ENCODE results near the gene CAPN10.
A peak's percentile ranks its signal among the peaks of the same experiment; 100 is the strongest.

Gene CAPN10

DNA sequence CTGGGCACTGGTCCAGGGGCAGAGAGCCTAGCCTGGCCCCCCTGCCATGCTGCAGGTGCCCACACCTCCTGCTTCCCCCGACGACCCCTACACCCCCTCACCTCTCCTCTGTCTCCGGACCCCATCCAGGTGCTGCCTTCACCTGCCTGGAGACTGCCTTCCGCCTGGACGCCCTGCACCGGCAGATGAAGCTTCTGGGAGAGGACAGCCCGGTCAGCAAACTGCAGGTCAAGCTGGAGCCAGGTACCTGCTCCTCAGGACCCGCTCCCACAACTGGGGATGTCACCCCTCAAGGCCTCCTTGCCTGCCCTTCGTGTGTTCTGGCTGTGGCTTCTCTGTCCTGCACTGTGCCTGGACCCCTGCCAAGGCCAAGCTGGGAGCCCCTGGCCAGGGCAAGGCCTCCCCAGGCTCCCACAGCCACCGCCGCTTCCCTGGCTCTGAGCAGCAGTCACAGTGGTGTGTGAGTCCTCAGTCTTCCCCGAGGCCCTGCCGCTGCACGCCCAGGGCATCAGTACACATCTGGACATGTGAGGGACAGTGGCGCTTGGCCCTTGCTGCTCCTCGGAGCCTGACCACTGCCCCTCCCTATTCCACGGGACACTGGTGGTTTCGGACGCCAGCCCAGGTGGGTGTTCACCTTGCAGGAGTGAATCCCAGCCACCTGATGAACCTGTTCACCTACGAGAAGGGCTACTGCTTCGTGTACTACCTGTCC lies 12.0 kb upstream of the CAPN10 start:
- DNase-seq (ENCODE audit: low read depth in 2 of 2), result no peak

DNA sequence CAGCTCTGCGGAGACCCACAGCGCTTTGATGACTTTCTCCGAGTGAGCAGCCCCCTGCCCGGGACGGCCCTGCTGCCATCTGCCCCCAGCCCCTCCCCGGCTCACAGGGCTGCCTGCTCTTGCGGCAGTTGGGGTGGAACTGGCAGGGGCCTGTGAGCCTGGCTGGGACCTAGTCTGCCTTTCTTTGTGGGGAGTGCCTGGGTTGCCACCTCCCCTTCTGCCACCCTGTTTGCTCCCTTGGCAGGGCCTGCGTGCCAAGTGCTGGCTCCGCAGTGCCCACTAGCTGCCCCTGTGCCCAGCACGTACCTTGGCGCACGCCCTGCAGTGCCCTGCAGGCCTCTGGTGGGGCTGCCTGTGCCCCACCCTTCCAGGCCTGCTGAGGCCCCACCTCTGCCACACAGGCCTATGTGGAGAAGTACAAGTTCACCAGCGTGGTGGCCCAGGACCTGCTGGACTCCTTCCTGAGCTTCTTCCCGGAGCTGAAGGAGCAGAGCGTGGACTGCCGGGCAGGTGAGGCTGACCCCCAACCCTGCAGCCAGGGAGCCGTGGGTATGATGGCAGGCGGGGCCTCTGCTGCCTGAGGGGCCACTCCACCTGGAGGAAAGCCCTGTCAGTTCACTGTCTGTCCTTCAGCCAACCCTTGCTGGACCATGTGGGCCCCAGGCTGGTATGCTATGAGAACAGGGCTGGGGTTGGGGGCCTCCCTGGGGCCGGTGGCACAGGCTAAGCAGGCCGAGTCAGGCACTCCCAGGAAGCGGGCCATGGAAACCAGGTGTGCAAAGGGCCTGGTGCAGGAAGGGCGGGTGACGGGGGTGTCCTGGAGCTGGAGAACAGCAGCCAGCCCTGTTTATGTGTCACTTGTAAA lies 11.2 kb upstream of the CAPN10 start:
- DNase-seq (ENCODE audit: low read depth in 2 of 2), result no peak

GRCh38 chr2:240576036-240576435 lies 10.5 kb upstream of the CAPN10 start:
- DNase-seq (ENCODE audit: low read depth in 2 of 2), result no peak

- no peak for DNase-seq (ENCODE audit: low read depth in 2 of 2)
These were observed 9.9 kb upstream of the CAPN10 start for GRCh38 chr2:240576436-240577205.

DNA sequence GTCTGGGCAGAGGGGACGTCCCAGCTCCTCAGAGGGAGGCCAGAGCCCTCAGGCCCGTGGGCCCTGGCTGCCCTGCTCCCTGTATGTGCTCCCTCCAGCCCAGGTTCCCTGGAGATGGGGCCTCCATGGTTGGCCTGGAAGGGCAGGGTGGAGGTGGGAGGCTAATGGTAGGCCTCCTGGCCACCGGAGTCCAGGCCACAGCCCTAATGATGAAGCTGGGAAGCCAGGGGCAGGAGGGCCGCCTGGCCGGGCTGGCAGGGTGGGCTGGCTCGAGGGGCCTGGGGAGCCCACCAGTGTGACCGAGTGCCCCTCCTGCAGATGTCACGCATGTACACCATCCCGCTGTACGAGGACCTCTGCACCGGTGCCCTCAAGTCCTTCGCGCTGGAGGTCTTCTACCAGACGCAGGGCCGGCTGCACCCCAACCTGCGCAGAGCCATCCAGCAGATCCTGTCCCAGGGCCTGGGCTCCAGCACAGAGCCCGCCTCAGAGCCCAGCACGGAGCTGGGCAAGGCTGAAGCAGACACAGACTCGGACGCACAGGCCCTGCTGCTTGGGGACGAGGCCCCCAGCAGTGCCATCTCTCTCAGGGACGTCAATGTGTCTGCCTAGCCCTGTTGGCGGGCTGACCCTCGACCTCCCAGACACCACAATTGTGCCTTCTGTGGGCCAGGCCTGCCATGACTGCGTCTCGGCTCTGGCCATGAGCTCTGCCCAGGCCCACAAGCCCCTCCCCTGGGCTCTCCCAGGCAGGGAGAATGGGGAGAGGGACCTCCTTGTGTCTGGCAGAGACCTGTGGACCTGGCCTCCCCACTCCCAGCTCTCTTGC lies 9.0 kb upstream of the CAPN10 start:
- DNase-seq (ENCODE audit: low read depth in 2 of 2), result no peak

- DNase-seq (ENCODE audit: low read depth in 2 of 2), result no peak
These were observed 8.5 kb upstream of the CAPN10 start for GRCh38 chr2:240578110-240578450.

DNA sequence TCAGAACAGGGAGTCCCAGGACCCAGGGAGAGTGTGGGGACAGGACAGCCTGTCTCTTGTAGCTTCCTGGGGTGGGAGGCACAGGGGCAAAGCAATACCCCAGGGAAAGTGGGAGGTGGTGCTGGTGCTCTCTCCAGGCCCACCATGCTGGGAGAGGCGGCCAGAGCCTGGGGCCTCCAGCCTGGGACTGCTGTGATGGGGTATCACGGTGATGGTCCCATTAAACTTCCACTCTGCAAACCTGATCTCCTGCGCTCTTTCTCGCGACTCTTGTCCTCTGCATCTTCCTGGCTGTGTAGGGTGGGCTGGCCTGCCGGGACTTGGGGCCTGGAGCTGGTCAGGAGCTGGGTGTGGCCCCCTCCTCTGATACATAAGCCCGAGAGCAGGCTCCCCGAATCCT lies 8.0 kb upstream of the CAPN10 start:
- DNase-seq (ENCODE audit: low read depth in 2 of 2), result no peak

GRCh38 chr2:240579071-240579762 lies 7.3 kb upstream of the CAPN10 start:
- DNase-seq (ENCODE audit: low read depth in 2 of 2), result no peak

DNA sequence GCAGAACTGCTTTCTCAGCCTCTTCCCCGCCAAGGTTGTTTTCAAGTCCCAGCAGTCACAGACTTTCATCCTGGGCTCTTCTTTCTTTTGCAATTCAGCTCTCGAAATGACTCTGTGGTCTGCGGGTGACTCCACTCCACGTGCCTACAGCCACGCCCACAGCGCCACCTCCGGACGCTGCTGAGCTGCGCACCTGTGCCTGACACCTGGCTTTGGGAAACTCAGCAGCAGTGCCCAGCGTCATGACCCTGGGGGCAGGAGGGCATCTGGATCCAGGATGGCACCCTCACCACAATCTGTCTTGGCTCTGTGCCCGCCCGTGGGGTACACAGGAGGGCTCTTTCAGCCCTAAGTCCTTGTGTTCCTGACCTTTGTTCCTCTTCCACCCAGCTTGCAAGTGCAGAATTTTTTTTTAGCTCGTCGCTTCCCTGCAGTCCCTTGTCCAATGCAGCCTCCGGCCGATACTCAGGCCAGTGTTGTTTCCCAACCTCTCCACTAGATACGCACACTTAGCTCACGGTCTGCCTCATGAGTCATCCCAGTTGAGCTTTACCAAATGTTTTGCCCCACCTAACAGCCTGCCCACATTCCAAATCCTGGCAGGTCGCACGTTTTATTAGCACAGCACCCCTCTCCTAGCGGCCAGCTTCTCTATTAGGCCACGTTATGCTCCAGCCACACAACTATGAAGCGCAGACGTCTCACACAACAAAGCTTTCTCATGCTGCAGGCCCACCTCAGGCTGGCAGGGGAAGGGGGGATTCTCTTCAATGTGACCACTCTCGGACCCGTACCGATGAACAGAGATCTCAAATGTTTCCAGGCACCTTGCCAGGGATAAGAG lies 6.5 kb upstream of the CAPN10 start:
- DNase-seq (ENCODE audit: low read depth in 2 of 2), result peak; percentile 60 to 72

GRCh38 chr2:240581811-240582210 lies 4.7 kb upstream of the CAPN10 start:
- no peak for DNase-seq (ENCODE audit: low read depth in 2 of 2)

DNA sequence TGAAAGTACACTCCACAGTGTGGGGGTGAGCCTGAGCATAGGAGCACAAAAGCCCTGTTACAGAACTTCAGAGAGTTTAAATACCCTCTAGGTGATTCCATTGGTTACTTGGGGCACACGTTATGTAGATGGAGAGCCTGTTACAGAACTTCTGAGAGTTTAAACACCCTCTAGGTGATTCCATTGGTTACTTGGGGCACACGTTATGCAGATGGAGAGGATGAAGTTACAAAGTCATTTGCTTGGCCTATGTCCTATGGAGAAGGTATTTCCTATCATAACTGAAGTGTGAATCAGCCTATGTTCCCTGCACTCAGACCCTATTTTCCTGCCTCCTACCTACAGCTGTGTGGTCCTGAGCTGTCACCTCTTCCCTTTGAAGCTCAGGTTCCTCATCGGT lies 3.8 kb upstream of the CAPN10 start:
- DNase-seq (ENCODE audit: low read depth in 2 of 2), result no peak

GRCh38 chr2:240583774-240584173 lies 2.8 kb upstream of the CAPN10 start:
- DNase-seq (ENCODE audit: low read depth in 2 of 2), result no peak

DNA sequence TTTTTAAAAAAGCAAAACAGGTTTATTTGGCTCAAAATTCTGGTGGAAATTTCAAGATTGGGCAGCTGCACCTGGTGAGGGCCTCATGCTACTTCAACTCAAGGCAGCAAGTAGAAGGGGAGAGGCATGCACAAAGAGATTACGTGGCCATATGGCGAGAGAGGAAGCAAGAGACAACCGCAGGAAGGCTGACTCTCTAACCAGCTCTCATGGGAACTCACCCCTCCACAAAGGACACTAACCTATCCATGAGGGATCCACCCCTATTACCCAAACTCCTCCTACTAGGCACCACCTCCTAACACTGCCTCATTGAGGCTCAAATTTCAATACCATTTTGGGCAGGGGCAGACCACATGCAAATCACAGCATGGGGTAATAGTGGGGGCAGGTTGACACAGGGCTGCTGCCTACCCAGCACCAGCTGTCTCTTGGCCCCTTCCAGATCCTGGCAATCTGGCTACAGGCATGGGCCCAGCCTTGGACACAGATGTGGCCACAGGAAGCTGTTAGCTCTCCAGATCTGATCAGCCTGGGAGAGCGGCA lies 2.0 kb upstream of the CAPN10 start:
- no peak for DNase-seq (ENCODE audit: low read depth in 2 of 2)

DNA sequence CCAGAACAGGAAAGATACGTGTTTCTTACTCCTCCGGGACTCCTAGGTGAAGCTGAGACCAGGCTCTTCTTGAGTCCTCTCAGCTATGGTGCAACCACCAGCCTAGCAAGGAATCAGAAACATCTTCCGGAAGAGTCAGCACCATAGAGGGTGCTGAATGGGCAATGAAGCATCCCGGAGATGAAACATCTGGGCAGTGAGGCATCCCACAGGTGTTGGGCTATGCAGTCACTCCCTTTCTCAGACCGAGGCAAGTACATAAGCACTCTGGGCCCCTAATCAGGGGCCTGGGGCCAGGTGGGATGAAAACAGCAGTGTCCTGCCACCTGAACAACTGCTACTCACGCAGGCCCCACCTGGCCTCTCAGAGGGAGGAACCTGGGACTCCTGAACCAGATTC lies 1.4 kb upstream of the CAPN10 start:
- no peak for DNase-seq (ENCODE audit: low read depth in 2 of 2)

DNA sequence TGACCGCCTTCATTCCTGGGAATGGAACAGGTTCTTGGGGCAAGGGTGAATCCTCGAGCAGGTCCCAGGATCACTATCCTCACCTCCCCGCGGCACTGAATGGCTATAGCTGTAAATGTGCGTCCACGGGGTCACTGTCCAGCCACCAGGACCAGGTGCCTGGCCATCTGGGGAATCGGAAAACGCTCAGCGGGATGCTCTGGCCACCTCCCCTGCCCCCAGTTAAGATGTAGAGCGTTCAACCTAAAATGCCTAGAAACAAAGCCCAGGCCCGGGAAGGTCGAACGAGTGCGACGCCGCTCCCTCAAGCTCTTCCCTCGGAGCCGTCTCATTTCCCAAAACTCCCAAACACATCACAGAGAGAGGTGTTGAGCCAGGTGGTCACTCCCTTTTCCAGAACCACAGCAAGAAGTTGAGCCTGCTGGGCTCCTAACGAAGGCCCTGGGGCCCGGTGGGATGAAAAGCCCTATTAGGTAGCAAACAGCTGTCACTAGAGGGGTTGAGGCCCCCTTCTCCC lies 795 bp upstream of the CAPN10 start:
- no peak for DNase-seq (ENCODE audit: low read depth in 2 of 2)

DNA sequence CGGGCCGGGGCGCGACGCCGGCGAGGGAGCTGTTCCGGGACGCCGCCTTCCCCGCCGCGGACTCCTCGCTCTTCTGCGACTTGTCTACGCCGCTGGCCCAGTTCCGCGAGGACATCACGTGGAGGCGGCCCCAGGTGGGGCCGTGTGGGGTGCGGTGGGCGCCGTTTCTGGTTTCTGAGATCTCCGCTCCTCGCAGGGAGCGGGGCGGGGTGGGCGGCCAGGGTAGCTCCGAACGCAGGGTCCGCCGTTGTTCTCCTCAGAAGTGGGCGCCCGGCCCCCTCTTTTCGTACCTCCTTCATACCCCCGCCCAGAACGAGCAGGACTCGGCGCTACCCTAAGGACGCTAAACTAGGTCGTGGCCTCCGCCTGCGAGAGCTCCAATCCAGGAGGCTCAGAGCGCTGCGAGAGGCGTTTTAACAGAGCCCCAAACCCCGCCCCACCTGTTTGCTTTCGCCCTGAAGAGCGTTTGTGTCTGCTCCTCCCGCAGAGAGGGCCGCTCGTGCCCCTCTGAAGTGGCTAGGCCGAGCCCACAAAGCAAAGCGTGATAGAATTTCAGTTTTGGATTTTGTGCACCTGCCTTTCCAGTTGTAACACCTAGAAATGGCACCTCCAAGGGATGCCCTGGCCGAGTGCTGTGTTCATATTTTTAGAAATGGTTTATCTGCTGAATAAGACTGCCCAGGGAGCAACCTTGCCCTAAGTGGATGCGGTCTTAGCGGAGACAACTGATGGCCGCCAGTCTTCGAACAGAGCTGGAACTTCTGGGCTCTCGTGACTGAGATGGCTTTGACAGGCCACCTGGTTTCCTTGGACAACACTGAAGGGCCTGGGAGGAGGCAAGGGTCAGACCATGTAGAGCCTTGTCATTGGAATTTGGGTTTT lies 626 bp downstream of the CAPN10 start:
- DNase-seq (ENCODE audit: low read depth in 2 of 2), result peak in 1 of 2 donors; percentile 36

DNA sequence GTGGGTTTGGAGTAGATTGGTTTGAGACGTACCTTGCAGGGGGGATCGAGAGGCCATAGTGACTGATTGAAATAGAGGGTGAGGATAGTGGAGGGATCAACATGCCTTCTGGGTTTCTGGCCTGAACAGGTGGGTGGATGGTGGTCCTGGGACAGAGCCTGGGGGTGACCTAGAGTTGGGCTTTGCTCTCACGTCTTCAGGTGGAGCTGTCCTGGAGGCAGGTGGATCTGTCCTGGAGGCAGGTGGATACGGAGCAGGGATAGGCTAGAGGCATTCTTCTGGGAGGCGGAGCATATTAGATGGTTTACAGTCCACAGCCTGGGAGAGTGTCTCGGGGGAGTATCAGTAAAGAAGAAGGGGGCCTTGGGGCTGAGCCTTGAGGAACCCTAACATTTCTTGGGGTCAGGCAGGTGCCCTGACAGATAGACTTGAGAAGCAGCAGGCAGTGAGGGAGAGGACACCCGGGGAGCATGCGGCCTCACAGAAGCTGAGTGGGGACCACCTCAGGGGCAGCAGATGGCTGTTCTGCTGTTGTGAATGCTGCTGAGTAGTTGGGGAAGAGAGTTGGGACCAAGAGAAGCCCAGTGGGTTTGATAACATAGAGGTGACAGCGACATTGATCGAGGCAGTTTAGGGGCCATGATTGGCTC lies 1.6 kb downstream of the CAPN10 start:
- DNase-seq (ENCODE audit: low read depth in 2 of 2), result no peak

DNA sequence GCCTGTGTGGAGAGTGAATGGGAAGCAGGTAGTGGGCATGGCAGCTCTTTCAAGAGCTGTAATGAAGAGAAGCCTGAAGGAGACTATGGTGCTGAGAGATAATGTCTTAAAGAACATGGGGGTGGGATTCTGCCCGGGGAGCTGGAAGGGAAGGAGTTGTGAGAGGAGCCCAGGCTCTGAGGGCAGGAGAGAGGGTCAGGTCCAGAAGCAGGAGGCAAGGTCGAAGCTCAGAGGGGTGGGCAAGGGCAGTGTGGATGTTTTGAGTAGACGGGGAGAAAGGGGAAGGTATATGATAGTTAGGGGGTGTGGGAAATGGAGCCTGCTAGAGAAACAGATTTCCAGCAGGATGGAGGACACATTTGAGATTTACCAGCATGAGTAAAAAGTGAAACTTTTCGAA lies 2.1 kb downstream of the CAPN10 start:
- DNase-seq (ENCODE audit: low read depth in 2 of 2), result no peak
